Measurements from ENCODE around the gene FBXW4. TPM values are rescaled to one million over a fixed set of nuclear protein-coding genes. Genes with fewer than 3 reads are reported as not detected.

The FBXW4 gene
- total and polyA plus RNA-seq, 9 of the 15 experiments (the other 6 are each of a cell fraction or from before 2014, with no cell fraction given): 1.0 to 10.6 (median 5.4) TPM

DNA sequence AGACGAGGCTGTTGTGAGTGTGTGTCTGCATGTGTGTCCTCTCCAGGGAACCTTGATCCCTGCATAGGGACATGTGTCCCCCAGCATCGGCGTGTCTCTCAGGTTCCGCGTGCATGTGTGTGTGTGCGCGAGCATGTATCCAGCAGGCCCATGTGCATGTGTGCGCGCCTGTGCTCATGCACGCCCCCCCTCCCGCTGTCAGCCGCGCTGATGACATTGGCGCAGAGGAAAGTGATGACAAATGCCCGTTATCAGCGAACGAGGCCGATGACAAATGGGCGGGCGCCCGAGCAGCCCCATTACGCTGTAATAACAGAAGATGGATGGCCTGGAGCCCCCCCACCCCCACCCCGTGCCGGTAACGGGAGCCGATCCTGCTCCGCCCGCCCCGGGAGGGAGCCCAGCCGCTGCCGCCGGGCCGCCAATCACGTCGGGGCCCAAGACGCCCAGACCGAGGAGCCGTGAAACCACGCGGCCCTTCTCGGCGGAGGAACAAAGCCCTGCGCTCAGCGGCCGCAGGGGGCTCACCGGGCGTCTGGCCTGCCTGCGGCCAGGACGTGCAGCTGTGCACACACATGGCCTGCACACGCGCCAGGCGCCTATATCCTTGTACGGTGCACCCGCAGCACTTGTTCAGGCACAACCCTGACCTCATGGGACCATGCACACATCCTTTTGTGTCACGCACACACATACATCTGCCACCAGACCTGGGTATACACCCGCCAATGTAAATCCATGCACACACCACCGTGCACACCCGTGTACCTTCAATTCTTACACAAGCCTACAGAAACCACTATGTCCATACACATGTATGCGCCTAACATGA is 128.4 kb downstream of the FBXW4 start (continued):
- TF ChIP-seq POLR2G (IDR thresholded peaks at IDR 0.05; ENCODE audit: low read depth, low read length) (0 out of 2 replicates have a peak, but pooled peaks have one; percentile 17), SOX6 (IDR thresholded peaks at IDR 0.05) (no peak), XRCC3 (IDR thresholded peaks at IDR 0.05) (no peak), HNRNPK (IDR thresholded peaks at IDR 0.05; ENCODE audit: low read depth, low read length, poor library complexity, severe bottlenecking) (no peak), TCFL5 (CRISPR knock-in tag; conservative IDR thresholded peaks at IDR 0.05) (no peak), PHB2 (IDR thresholded peaks at IDR 0.05; ENCODE audit: low read depth) (no peak), ELF1 (tag; IDR thresholded peaks at IDR 0.05) (no peak), PRPF4 (IDR thresholded peaks at IDR 0.05; ENCODE audit: insufficient read depth, low read depth, low read length, poor library complexity, severe bottlenecking) (no peak), ZNF197 (CRISPR knock-in tag; IDR thresholded peaks at IDR 0.05; ENCODE audit: low read depth) (no peak), HDGF (IDR thresholded peaks at IDR 0.05) (no peak), SMARCE1 (IDR thresholded peaks at IDR 0.05) (no peak), ZNF311 (CRISPR knock-in tag; IDR thresholded peaks at IDR 0.05) (no peak), SLC30A9 (CRISPR knock-in tag; IDR thresholded peaks at IDR 0.05) (no peak), CEBPG (CRISPR knock-in tag; IDR thresholded peaks at IDR 0.05) (0 out of 2 replicates have a peak, but pooled peaks have one; percentile 9), CEBPG (tag; conservative IDR thresholded peaks at IDR 0.05 in 1 of 2, IDR thresholded peaks at IDR 0.05 in 1 of 2) (no peak)
- TF ChIP-seq, protein P1, sequence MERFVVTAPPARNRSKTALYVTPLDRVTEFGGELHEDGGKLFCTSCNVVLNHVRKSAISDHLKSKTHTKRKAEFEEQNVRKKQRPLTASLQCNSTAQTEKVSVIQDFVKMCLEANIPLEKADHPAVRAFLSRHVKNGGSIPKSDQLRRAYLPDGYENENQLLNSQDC (CRISPR knock-in tag; IDR thresholded peaks at IDR 0.05): no peak
- TF ChIP-seq, protein P2, sequence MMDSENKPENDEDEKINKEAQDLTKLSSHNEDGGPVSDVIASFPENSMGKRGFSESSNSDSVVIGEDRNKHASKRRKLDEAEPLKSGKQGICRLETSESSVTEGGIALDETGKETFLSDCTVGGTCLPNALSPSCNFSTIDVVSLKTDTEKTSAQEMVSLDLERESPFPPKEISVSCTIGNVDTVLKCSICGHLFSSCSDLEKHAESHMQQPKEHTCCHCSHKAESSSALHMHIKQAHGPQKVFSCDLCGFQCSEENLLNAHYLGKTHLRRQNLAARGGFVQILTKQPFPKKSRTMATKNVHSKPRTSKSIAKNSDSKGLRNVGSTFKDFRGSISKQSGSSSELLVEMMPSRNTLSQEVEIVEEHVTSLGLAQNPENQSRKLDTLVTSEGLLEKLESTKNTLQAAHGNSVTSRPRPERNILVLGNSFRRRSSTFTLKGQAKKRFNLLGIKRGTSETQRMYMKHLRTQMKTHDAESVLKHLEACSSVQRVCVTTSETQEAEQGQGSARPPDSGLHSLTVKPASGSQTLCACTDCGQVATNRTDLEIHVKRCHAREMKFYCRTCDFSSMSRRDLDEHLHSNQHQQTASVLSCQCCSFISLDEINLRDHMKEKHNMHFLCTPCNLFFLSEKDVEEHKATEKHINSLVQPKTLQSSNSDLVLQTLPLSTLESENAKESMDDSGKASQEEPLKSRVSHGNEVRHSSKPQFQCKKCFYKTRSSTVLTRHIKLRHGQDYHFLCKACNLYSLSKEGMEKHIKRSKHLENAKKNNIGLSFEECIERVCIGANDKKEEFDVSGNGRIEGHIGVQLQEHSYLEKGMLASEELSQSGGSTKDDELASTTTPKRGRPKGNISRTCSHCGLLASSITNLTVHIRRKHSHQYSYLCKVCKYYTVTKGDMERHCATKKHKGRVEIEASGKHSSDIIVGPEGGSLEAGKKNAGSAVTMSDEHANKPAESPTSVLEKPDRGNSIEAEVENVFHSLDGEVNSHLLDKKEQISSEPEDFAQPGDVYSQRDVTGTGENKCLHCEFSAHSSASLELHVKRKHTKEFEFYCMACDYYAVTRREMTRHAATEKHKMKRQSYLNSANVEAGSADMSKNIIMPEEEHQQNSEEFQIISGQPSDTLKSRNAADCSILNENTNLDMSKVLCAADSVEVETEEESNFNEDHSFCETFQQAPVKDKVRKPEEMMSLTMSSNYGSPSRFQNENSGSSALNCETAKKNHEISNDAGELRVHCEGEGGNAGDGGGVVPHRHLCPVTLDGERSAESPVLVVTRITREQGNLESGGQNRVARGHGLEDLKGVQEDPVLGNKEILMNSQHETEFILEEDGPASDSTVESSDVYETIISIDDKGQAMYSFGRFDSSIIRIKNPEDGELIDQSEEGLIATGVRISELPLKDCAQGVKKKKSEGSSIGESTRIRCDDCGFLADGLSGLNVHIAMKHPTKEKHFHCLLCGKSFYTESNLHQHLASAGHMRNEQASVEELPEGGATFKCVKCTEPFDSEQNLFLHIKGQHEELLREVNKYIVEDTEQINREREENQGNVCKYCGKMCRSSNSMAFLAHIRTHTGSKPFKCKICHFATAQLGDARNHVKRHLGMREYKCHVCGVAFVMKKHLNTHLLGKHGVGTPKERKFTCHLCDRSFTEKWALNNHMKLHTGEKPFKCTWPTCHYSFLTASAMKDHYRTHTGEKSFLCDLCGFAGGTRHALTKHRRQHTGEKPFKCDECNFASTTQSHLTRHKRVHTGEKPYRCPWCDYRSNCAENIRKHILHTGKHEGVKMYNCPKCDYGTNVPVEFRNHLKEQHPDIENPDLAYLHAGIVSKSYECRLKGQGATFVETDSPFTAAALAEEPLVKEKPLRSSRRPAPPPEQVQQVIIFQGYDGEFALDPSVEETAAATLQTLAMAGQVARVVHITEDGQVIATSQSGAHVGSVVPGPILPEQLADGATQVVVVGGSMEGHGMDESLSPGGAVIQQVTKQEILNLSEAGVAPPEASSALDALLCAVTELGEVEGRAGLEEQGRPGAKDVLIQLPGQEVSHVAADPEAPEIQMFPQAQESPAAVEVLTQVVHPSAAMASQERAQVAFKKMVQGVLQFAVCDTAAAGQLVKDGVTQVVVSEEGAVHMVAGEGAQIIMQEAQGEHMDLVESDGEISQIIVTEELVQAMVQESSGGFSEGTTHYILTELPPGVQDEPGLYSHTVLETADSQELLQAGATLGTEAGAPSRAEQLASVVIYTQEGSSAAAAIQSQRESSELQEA (IDR thresholded peaks at IDR 0.05; ENCODE audit: low read depth): no peak
- TF ChIP-seq, protein P3, sequence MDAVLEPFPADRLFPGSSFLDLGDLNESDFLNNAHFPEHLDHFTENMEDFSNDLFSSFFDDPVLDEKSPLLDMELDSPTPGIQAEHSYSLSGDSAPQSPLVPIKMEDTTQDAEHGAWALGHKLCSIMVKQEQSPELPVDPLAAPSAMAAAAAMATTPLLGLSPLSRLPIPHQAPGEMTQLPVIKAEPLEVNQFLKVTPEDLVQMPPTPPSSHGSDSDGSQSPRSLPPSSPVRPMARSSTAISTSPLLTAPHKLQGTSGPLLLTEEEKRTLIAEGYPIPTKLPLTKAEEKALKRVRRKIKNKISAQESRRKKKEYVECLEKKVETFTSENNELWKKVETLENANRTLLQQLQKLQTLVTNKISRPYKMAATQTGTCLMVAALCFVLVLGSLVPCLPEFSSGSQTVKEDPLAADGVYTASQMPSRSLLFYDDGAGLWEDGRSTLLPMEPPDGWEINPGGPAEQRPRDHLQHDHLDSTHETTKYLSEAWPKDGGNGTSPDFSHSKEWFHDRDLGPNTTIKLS (IDR thresholded peaks at IDR 0.05; ENCODE audit: borderline replicate concordance, low read depth): no peak

All from K562 (cell line).